ENCODE data around the gene PPIL1.

DNA sequence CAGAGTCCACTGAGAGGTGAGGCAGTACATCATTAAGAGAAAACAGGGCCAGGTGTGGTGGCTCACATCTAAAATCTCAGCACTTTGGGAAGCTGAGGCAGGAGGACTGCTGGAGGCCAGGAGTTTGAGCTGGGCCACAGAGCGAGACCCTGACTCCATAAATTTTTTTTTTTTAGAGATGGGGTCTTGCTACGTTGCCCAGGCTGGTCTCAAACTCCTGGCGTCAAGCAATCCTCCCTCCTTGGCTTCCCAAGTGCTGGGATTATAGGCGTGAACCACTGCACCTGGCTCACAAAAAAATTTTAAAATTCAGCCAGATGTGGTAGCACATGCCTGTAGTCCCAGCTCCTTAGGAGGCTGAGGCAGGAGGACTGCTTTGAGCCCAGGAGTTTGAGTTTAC, 17.3 kb downstream of the PPIL1 start:
- TF ChIP-seq POLR2A (IDR thresholded peaks at IDR 0.05) = no peak
- TF ChIP-seq, protein P1, sequence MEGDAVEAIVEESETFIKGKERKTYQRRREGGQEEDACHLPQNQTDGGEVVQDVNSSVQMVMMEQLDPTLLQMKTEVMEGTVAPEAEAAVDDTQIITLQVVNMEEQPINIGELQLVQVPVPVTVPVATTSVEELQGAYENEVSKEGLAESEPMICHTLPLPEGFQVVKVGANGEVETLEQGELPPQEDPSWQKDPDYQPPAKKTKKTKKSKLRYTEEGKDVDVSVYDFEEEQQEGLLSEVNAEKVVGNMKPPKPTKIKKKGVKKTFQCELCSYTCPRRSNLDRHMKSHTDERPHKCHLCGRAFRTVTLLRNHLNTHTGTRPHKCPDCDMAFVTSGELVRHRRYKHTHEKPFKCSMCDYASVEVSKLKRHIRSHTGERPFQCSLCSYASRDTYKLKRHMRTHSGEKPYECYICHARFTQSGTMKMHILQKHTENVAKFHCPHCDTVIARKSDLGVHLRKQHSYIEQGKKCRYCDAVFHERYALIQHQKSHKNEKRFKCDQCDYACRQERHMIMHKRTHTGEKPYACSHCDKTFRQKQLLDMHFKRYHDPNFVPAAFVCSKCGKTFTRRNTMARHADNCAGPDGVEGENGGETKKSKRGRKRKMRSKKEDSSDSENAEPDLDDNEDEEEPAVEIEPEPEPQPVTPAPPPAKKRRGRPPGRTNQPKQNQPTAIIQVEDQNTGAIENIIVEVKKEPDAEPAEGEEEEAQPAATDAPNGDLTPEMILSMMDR (IDR thresholded peaks at IDR 0.05) = no peak

All from Peyer's patch (tissue), 4 donors.